GM12864 (cell line): ENCODE measurements around the gene ABHD17B.

Experiments used
- DNase-seq: peaks from one replicate; pipeline ENCODE4 v3.0.0-alpha.2; 2011; ENCODE audit warnings: low read depth
- H3K4me3 ChIP-seq: 2 replicates; pipeline ENCODE4 v1.5.1; 2011; ENCODE audit warnings: mild to moderate bottlenecking, low read depth, low read length, control low read depth
- CTCF ChIP-seq: IDR thresholded peaks from 2 replicates; pipeline ENCODE4 v1.5.1; 2011; ENCODE audit warnings: low read depth, mild to moderate bottlenecking, moderate library complexity, low read length, control low read depth, inconsistent platforms; ENCODE audit errors: missing control alignments

The ABHD17B gene

GRCh38 chr9:71878327-71879274 lies 32.4 kb downstream of the ABHD17B start:
- TF ChIP-seq CTCF, result no peak
- H3K4me3 ChIP-seq, result no peak overlapping the region
- DNase-seq, result no peak

- TF ChIP-seq CTCF, result no peak
- no peak for DNase-seq
- H3K4me3 ChIP-seq, result no peak overlapping the region
Measured at GRCh38 chr9:71876829-71877228, 34.2 kb downstream of the ABHD17B start.

- no peak overlapping the region for H3K4me3 ChIP-seq
- no peak for TF ChIP-seq CTCF
- no peak for DNase-seq
Measured at GRCh38 chr9:71876106-71876505, 34.9 kb downstream of the ABHD17B start.

GRCh38 chr9:71875345-71875744 lies 35.6 kb downstream of the ABHD17B start:
- H3K4me3 ChIP-seq, result no peak overlapping the region
- no peak for DNase-seq
- TF ChIP-seq CTCF, result no peak

- no peak overlapping the region for H3K4me3 ChIP-seq
- no peak for TF ChIP-seq CTCF
- no peak for DNase-seq
Measured at GRCh38 chr9:71863631-71864030, 47.4 kb downstream of the ABHD17B start.

GRCh38 chr9:71861618-71862017 lies 49.4 kb downstream of the ABHD17B start:
- TF ChIP-seq CTCF, result no peak
- DNase-seq, result no peak
- no peak overlapping the region for H3K4me3 ChIP-seq

- no peak for DNase-seq
- H3K4me3 ChIP-seq, result no peak overlapping the region
- TF ChIP-seq CTCF, result no peak
Measured at GRCh38 chr9:71859939-71860338, 51.1 kb downstream of the ABHD17B start.
